GM18519 (cell line): Measurements from ENCODE around the gene MSRB3.
"Not testable (repeated sequence)": the region's sequence is repeated elsewhere in the genome, so short reads cannot be mapped to it uniquely, and the experiment has no call there.

Experiments
- ATAC-seq: cut with Tn5 transposase; IDR thresholded peaks from one replicate; pipeline ENCODE4 v1.9.1; 2021; ENCODE audit warnings: mild to moderate bottlenecking, moderate library complexity; ENCODE audit not compliant: unreplicated experiment, low FRiP score

The MSRB3 gene

GRCh38 chr12:65285532-65285931 lies 7.0 kb downstream of the MSRB3 start:
- not testable (repeated sequence) for ATAC-seq

- ATAC-seq, result no peak
These were observed 8.9 kb downstream of the MSRB3 start for GRCh38 chr12:65287426-65287825.

GRCh38 chr12:65292241-65292640 lies 13.8 kb downstream of the MSRB3 start:
- no peak for ATAC-seq

- no peak for ATAC-seq
These were observed 15.3 kb downstream of the MSRB3 start for GRCh38 chr12:65293735-65294134.

- ATAC-seq, result no peak
These were observed 16.3 kb downstream of the MSRB3 start for GRCh38 chr12:65294641-65295262.

GRCh38 chr12:65296508-65297265 lies 18.2 kb downstream of the MSRB3 start:
- ATAC-seq, result no peak

GRCh38 chr12:65300097-65300496 lies 21.6 kb downstream of the MSRB3 start:
- no peak for ATAC-seq

GRCh38 chr12:65300679-65301349 lies 22.3 kb downstream of the MSRB3 start:
- ATAC-seq, result no peak

- no peak for ATAC-seq
These were observed 24.4 kb downstream of the MSRB3 start for GRCh38 chr12:65302891-65303290.

- no peak for ATAC-seq
These were observed 27.0 kb downstream of the MSRB3 start for GRCh38 chr12:65305346-65305950.

- no peak for ATAC-seq
These were observed 28.1 kb downstream of the MSRB3 start for GRCh38 chr12:65306366-65307168.

GRCh38 chr12:65307169-65307501 lies 28.7 kb downstream of the MSRB3 start:
- no peak for ATAC-seq

GRCh38 chr12:65308006-65308405 lies 29.5 kb downstream of the MSRB3 start:
- no peak for ATAC-seq

- ATAC-seq, result no peak
These were observed 30.2 kb downstream of the MSRB3 start for GRCh38 chr12:65308601-65309071.

GRCh38 chr12:65311260-65311659 lies 32.8 kb downstream of the MSRB3 start:
- ATAC-seq, result no peak

- no peak for ATAC-seq
These were observed 35.3 kb downstream of the MSRB3 start for GRCh38 chr12:65313719-65314317.

GRCh38 chr12:65315238-65315637 lies 36.8 kb downstream of the MSRB3 start:
- ATAC-seq, result not testable (repeated sequence)

- no peak for ATAC-seq
These were observed 39.8 kb downstream of the MSRB3 start for GRCh38 chr12:65318186-65318685.

GRCh38 chr12:65319688-65320200 lies 41.3 kb downstream of the MSRB3 start:
- no peak for ATAC-seq

GRCh38 chr12:65323070-65323469 lies 44.6 kb downstream of the MSRB3 start:
- ATAC-seq, result no peak
